ENCODE data around the gene VANGL2. TPM values are rescaled to one million over a fixed set of nuclear protein-coding genes. Genes with fewer than 3 reads are reported as not detected.

VANGL2 gene
- total and polyA plus RNA-seq, 9 of the 15 experiments (the other 6 are each of a cell fraction or from before 2014, with no cell fraction given), result 0.28 to 4.0 (median 0.98) TPM

- TF ChIP-seq THAP7 (CRISPR knock-in tag; IDR thresholded peaks at IDR 0.05) (peak; percentile 54; the same call in 1 of the 2 replicates), DPF2 (IDR thresholded peaks at IDR 0.05) (no peak), RAD51 (IDR thresholded peaks at IDR 0.05; ENCODE audit: borderline replicate concordance, low read depth) (no peak), SMARCA4 (IDR thresholded peaks at IDR 0.05) (no peak), FOXJ3 (CRISPR knock-in tag; IDR thresholded peaks at IDR 0.05) (no peak), SMC3 (conservative IDR thresholded peaks at IDR 0.05; ENCODE audit: insufficient read depth, low read depth, low read length) (no peak), BDP1 (IDR thresholded peaks at IDR 0.05; ENCODE audit: insufficient read depth, insufficient read length) (no peak), POLR2A (conservative IDR thresholded peaks at IDR 0.05) (no peak), CHD1 (IDR thresholded peaks at IDR 0.05; ENCODE audit: low read length) (no peak), ZNF583 (CRISPR knock-in tag; IDR thresholded peaks at IDR 0.05) (peak; percentile 80; the same call in 1 of the 2 replicates), GABPB2 (CRISPR knock-in tag; conservative IDR thresholded peaks at IDR 0.05) (0 out of 2 replicates have a peak, but pooled peaks have one; percentile 29), TBL1XR1 (IDR thresholded peaks at IDR 0.05; ENCODE audit: low read length in 2 of 2) (no peak), ZNF778 (CRISPR knock-in tag; IDR thresholded peaks at IDR 0.05) (no peak), SUPT5H (IDR thresholded peaks at IDR 0.05) (no peak), HDAC2 (IDR thresholded peaks at IDR 0.05) (no peak), PHB2 (IDR thresholded peaks at IDR 0.05; ENCODE audit: low read depth) (no peak), ZNF274 (IDR thresholded peaks at IDR 0.05; ENCODE audit: borderline replicate concordance, low read depth, low read length) (no peak), NKRF (IDR thresholded peaks at IDR 0.05; ENCODE audit: borderline replicate concordance) (no peak), MECOM (CRISPR knock-in tag; IDR thresholded peaks at IDR 0.05) (0 out of 2 replicates have a peak, but pooled peaks have one; percentile 20), SIN3B (IDR thresholded peaks at IDR 0.05; ENCODE audit: low read depth) (no peak), MAFG (tag; conservative IDR thresholded peaks at IDR 0.05) (no peak), THRAP3 (IDR thresholded peaks at IDR 0.05; ENCODE audit: borderline replicate concordance) (no peak), SAFB (IDR thresholded peaks at IDR 0.05; ENCODE audit: borderline replicate concordance, low read depth, low read length) (no peak), TEAD1 (CRISPR knock-in tag; IDR thresholded peaks at IDR 0.05) (no peak), NR2C2 (CRISPR knock-in tag; IDR thresholded peaks at IDR 0.05) (no peak), NR2C2 (tag; IDR thresholded peaks at IDR 0.05) (no peak), PHF8 (IDR thresholded peaks at IDR 0.05; ENCODE audit: borderline replicate concordance, low read length) (no peak), NFE2L1 (tag; IDR thresholded peaks at IDR 0.05; ENCODE audit: borderline replicate concordance, low read depth) (no peak), PTTG1 (tag; IDR thresholded peaks at IDR 0.05; ENCODE audit: low read depth) (peak; percentile 5; the same call in 1 of the 2 replicates), ZBTB43 (CRISPR knock-in tag; IDR thresholded peaks at IDR 0.05) (no peak), BRCA1 (IDR thresholded peaks at IDR 0.05) (no peak), BRCA1 (CRISPR knock-in tag; IDR thresholded peaks at IDR 0.05) (no peak)
Measured at GRCh38 chr1:160363010-160363409, 37.4 kb upstream of the VANGL2 start (continued).

All from K562 (cell line).